NCI-H2196 (cell line): ENCODE measurements around the gene SCAMP2.

ENCODE experiments used
- DNase-seq: peaks from one replicate; lab custom pipeline; 2025; ENCODE audit not compliant: unreplicated experiment; lab: John Stamatoyannopoulos, UW

SCAMP2 gene

DNA sequence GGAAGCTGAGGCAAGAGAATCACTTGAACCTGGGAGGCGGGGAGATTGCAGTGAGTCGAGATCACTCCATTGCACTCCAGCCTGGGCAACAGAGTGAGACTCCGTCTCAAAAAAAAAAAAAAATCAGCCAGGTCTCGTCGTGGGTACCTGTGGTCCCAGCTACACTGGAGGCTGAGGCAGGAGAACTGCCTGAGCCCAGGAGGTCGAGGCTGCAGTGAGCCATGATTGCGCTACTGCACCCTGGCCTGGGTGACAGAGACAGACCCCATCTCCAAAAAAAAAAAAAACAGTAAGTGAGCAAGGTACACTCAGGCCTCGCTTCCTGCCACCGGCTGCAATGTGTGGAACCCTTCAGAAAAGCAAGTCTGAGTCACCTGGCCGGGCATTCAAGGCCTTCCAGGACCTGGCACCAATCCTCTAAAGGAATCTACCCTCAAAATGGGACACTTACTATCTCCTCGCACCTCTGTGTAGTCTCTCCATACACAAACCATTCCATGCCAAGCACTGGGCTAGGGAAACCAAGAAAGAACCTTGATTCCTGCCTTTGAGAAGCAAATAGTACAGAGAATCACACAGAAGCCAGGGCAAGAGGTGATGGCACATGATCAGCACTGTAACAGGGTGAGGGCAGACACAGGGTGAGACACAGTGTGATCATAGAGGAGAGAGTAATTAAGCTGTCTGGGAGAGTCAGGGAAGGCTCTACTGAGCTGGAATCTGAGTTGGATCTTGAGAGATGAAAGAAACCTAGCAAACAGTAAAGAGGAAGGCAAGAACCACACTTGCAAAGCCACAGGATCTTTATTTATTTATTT, 9.7 kb downstream of the SCAMP2 start:
- DNase-seq, result no peak

GRCh38 chr15:74858369-74858740, 14.8 kb downstream of the SCAMP2 start:
- DNase-seq, result no peak

DNA sequence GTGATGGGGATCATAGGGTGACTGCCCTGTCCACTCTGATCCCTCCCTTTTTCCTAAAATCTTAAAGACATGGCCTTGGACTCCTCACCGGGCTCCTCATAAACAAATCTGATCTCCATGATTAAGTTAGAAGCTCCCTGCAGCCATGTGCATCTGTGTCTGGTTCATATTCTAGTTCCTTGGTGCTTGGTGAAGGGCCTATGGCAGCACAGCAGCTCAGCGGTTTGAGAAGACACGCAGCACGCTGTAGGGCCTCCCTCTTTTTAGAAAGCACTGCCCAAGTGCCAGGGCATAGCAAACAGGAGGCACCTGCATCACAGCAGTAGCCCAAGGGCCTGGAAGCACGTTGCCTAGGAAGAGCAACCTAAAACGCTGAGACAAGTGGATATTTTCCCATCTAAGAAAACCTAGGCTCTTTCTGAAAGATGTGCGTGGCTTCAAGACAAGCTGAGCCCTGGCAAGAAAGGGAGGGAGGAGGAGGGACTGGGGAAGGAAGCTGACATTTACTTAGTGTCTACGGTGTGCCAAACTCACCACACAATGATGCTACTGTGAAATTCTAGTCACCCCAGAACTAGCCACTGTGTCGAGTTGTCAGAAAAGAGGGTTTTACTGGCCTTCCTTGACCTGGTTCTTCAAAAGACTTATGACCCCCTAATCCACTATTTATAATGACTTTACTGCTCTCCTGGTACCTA, 15.3 kb downstream of the SCAMP2 start:
- peak; percentile 19 for DNase-seq

DNA sequence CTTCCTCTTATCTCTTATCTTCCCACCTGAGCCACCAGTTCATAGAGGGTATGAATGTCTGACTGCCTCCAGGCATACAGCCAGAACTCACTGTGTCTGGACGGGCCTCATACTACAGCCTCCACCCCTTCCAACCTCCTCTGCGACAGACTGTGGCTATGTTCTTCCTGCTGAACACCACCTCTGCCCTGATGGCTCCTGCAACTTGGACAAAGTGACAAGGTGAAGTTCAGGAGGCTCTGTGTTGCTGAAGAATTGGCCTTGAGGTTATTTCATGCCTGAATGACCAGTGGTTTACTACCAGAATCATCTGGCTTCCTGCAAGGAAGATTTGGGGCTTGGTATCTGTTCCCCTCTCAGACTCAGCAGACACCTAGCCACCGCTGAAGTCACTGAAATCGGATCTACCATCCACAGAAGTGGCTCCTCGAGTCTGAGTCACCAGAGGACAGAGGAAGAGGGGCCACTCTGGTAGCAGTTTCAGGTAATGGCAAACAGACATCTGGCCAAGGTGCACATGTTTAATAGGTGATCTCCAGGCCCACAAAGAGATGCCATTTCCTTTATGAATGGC, 16.0 kb downstream of the SCAMP2 start:
- DNase-seq, result peak; percentile 55

DNA sequence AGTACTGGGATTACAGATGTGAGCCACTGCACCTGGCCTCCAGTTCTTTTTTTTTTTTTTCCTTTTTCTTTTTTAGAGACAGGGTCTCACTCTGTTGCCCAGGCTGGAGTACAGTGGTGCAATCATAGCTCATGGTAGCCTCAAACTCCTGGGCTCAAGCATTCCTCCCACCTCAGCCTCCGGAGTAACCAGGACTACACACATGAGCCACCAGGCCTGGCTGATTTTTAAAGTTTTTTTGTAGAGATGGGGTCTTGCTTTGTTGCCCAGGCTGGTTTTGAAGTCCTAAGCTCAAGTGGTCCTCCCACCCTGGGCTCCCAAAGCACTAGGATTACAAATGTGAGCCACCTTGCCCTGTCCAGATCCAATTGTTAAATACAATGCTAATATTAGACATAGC, 16.6 kb downstream of the SCAMP2 start:
- DNase-seq, result no peak

DNA sequence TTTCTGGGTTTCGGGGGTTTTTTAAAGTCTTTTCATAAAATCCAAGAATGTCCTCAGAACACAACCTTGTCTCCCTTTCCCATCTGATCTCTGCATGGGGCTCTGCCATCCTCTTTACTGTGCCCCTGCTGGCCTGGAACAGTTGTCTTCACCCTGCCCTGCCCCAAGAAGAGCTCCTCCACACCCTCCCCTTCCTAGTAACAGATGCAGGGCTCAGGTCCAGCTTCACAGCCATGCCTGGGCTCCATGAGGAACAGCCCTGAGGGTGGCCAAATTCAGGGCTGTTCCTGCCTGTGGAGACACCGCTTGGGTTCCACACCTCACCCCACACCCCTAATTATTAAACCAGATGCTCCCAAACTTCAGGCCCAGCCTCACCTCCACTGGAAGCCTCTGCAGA, 17.3 kb downstream of the SCAMP2 start:
- DNase-seq, result no peak

GRCh38 chr15:74854453-74855022, 18.6 kb downstream of the SCAMP2 start:
- no peak for DNase-seq

- DNase-seq, result no peak
Observed at GRCh38 chr15:74851960-74852359, 21.2 kb downstream of the SCAMP2 start.

GRCh38 chr15:74850393-74850792, 22.8 kb downstream of the SCAMP2 start:
- DNase-seq, result no peak

DNA sequence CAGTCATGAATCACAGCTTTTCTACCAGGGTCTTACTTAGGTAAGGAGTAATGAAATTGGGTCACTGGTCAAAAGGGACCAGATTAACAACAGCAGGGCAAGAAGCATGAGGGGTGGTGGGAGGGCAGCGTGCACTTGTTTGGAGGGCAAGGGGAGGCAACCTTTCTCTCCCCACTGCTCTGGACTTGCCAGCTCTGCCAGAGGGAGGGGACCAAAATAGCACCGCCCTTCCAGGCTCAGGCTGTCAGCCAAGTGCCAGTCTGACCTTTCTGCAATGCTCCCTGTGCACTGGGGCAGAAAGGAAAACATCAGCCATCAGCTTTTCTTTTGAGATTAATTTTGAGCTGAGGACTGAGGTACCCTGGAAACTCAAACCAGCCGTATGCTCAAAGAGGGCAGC, 25.7 kb downstream of the SCAMP2 start:
- DNase-seq, result peak; percentile 19

- DNase-seq, result no peak
Observed at GRCh38 chr15:74845581-74845980, 27.6 kb downstream of the SCAMP2 start.

DNA sequence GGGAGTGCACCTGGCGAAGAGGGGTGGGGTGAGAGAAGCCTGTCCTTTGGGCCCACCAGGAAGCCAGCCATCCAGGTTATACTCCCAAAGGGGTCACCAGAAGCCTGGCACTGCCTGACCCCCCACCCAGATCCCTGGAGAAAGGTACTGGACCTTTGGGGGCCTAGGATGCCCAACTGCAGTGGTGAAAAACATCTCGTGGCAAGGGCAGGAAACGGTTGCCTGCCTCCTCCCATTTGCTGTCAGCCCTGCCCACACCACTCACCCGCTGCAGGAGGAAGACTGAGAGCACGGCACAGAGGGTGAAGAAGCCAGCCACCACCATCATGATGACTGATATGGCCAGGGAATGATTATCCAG, 28.0 kb downstream of the SCAMP2 start:
- DNase-seq, result no peak

GRCh38 chr15:74844319-74845207, 28.6 kb downstream of the SCAMP2 start:
- DNase-seq, result no peak

DNA sequence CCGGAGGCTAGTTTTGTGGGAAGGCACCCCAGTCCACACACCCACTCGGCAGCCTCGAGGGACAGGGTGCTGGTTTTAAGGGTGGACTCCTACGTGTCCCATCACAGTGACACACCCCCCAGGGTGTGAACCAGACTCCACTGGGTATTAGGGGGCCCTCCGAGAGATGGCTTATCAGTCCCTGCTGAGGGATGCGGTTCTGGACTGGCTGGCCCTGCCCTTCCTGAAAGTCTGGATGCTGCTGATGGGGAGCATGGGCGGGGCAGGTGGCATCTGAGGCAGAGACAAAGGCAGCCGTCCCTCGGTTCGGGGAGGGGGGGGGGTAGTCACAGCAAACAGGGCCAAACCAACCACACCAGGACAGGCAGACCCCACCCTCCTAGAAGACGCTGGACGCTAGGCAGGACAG, 29.3 kb downstream of the SCAMP2 start:
- no peak for DNase-seq

DNA sequence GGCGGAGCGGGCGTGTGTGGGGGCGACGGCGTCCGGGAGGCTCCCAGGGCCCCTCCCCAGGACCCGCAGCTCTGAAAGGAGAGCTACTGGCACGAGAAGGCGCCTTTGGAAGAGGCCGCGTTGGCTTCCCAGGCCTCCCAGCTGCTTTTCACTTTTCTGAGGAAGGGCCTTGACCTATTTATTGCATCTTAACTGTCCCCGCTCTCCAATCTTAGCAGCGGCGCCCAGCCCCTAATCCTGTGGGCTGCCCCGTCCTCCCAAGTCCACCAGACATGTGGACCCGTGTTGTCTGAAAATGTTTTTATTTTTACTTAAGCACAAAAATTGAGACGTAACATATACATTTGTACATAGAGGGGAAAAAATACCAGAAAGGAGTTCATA, 29.7 kb downstream of the SCAMP2 start:
- no peak for DNase-seq

- DNase-seq, result peak; percentile 82
Observed at GRCh38 chr15:74842581-74843444, 30.4 kb downstream of the SCAMP2 start, which contains the start of gene ULK3. Gene ULK3, minus strand, starts transcription at chr15:74843156. Its CDS starts 51 bp downstream, at chr15:74843105.

GRCh38 chr15:74841891-74842373, 31.2 kb downstream of the SCAMP2 start:
- no peak for DNase-seq

GRCh38 chr15:74840851-74841775, 32.1 kb downstream of the SCAMP2 start:
- no peak for DNase-seq
